Hepatocyte (in vitro differentiated cells): ENCODE measurements around the gene IMMT. TPM values are rescaled to one million over a fixed set of nuclear protein-coding genes. Genes with fewer than 3 reads are reported as not detected.
"Not testable (repeated sequence)": the region's sequence is repeated elsewhere in the genome, so short reads cannot be mapped to it uniquely, and the experiment has no call there.

Experiments
- DNase-seq: peaks from one replicate; pipeline ENCODE4 v3.0.0-alpha.2; 2016; ENCODE audit warnings: low spot score
- H2AFZ ChIP-seq: fragments of 200-600 bp; sonication (generic); 2 replicates; pipeline ENCODE4 v1.6.0; 2016; ENCODE audit warnings: antibody characterized with exemption, mild to moderate bottlenecking
- H3K27ac ChIP-seq: fragments of 200-600 bp; sonication (generic); 2 replicates; pipeline ENCODE4 v1.5.1; 2016; ENCODE audit warnings: mild to moderate bottlenecking
- H3K27me3 ChIP-seq: fragments of 200-600 bp; sonication (generic); 2 replicates; pipeline ENCODE4 v1.6.1; 2016
- H3K36me3 ChIP-seq: fragments of 200-600 bp; sonication (generic); replicated peaks from 2 replicates; pipeline ENCODE4 v1.5.1; 2016; ENCODE audit warnings: low read depth; ENCODE audit not compliant: insufficient read depth
- H3K4me1 ChIP-seq: fragments of 200-600 bp; sonication (generic); 2 replicates; pipeline ENCODE4 v1.5.1; 2016; ENCODE audit warnings: mild to moderate bottlenecking, moderate library complexity; ENCODE audit not compliant: insufficient read depth
- H3K4me2 ChIP-seq: fragments of 200-600 bp; sonication (generic); 2 replicates; pipeline ENCODE4 v1.6.0; 2016
- H3K4me3 ChIP-seq: fragments of 200-600 bp; sonication (generic); 2 replicates; pipeline ENCODE4 v1.5.1; 2016; ENCODE audit warnings: mild to moderate bottlenecking
- H3K79me2 ChIP-seq: fragments of 200-600 bp; sonication (generic); 2 replicates; pipeline ENCODE4 v1.6.0; 2017; ENCODE audit warnings: mild to moderate bottlenecking
- H3K9me2 ChIP-seq: fragments of 200-600 bp; sonication (generic); replicated peaks from 2 replicates; pipeline ENCODE4 v1.6.0; 2017; ENCODE audit warnings: mild to moderate bottlenecking; ENCODE audit not compliant: insufficient read depth
- H3K9me3 ChIP-seq: fragments of 200-600 bp; sonication (generic); 2 replicates; pipeline ENCODE4 v1.5.1; 2016; ENCODE audit warnings: low read depth, mild to moderate bottlenecking
- H4K20me1 ChIP-seq: fragments of 200-600 bp; sonication (generic); 2 replicates; pipeline ENCODE4 v1.6.0; 2016; ENCODE audit warnings: mild to moderate bottlenecking; ENCODE audit not compliant: insufficient read depth, poor library complexity, severe bottlenecking
- CTCF ChIP-seq: fragments of 200-600 bp; sonication (generic); IDR thresholded peaks from 2 replicates; pipeline ENCODE4 v1.5.1; 2016; ENCODE audit warnings: antibody characterized with exemption, mild to moderate bottlenecking; ENCODE audit not compliant: poor library complexity
- EZH2 ChIP-seq: fragments of 200-600 bp; sonication (generic); IDR thresholded peaks from 2 replicates; pipeline ENCODE4 v1.6.1; 2016; ENCODE audit warnings: antibody characterized with exemption, mild to moderate bottlenecking, borderline replicate concordance
- EZH2phosphoT487 ChIP-seq: fragments of 200-600 bp; sonication (generic); IDR thresholded peaks from one replicate; pipeline ENCODE4 v1.6.1; 2018; ENCODE audit warnings: antibody characterized with exemption, mild to moderate bottlenecking, low read depth, moderate library complexity; ENCODE audit not compliant: unreplicated experiment, severe bottlenecking
- WGBS: methylation state at CpG from one replicate; pipeline ENCODE4 v1.1.6; 2016; ENCODE audit warnings: low lambda C conversion rate; ENCODE audit errors: missing lambda C conversion rate; 5-methylcytosine and 5-hydroxymethylcytosine counted together
- polyA plus RNA-seq: library from polyadenylated mRNA; unstranded; fragments of >200 nt; fragmentation: Nextera tagmentation; extraction: Ambion mirVana; gene quantifications from 2 replicates; pipeline ENCODE4 v1.2.1, GENCODE V29; 2016
- total RNA-seq: library from RNA; depleted of rRNA; stranded (reverse); fragments of >200 nt; gene quantifications from 2 replicates; pipeline ENCODE4 v1.2.3, GENCODE V29; 2014

Gene IMMT
- 60.1 and 63.2 TPM in 2 replicates for total RNA-seq
- polyA plus RNA-seq = 67.9 and 70.7 TPM in 2 replicates

GRCh38 chr2:86195055-86195807 lies at the start of gene IMMT:
Gene IMMT, minus strand, starts transcription at chr2:86195462. Its CDS starts 80 bp downstream, at chr2:86195382.
- peaks cover 56% of the 10 kb centered on the region for H3K79me2 ChIP-seq
- H3K4me1 ChIP-seq = peaks cover 19% of the 10 kb centered on the region
- H3K27me3 ChIP-seq = no peaks in the 10 kb centered on the region
- peak within 1 kb of the TSS; percentile 63 for H3K4me3 ChIP-seq
- H2AFZ ChIP-seq = peak within 1 kb of the TSS; percentile 86
- WGBS = 2% methylated on average over 59 of the region's 74 CpGs
- peak within 1 kb of the TSS; percentile 98 for H3K27ac ChIP-seq
- H3K9me2 ChIP-seq = no peaks in the 10 kb centered on the region
- TF ChIP-seq EZH2 (no peak), CTCF (no peak), EZH2phosphoT487 (no peak)
- no peaks in the 10 kb centered on the region for H3K36me3 ChIP-seq
- peak within 1 kb of the TSS; percentile 80 for H3K4me2 ChIP-seq
- no peaks in the 10 kb centered on the region for H3K9me3 ChIP-seq
- peaks cover 25% of the 10 kb centered on the region for H4K20me1 ChIP-seq
- peak; percentile 98 for DNase-seq

GRCh38 chr2:86244781-86245180 lies 49.5 kb upstream of the IMMT start:
- not testable (repeated sequence) for H3K9me3 ChIP-seq, H2AFZ ChIP-seq, H3K4me3 ChIP-seq, H3K4me1 ChIP-seq, H3K9me2 ChIP-seq, H3K79me2 ChIP-seq, H3K36me3 ChIP-seq, DNase-seq, H4K20me1 ChIP-seq, H3K27me3 ChIP-seq
- peak overlapping the region; percentile 23 for H3K4me2 ChIP-seq
- peak overlapping the region; percentile 96 for H3K27ac ChIP-seq
- WGBS = 87% methylated on average over 5 of the region's 5 CpGs

- Histone ChIP-seq H3K4me1 (peaks cover 7% of the 10 kb centered on the region), H3K9me2 (no peaks in the 10 kb centered on the region), H3K4me3 (no peak overlapping the region), H3K27me3 (no peaks in the 10 kb centered on the region), H3K36me3 (no peaks in the 10 kb centered on the region), H2AFZ (no peak overlapping the region), H3K4me2 (no peak overlapping the region), H4K20me1 (no peaks in the 10 kb centered on the region), H3K9me3 (no peaks in the 10 kb centered on the region), H3K79me2 (no peaks in the 10 kb centered on the region), H3K27ac (peak overlapping the region; percentile 96)
- DNase-seq = no peak
- TF ChIP-seq EZH2 = no peak
- no peak for TF ChIP-seq EZH2phosphoT487
- peak; percentile 20 for TF ChIP-seq CTCF
- 85% methylated on average over 5 of the region's 5 CpGs for WGBS
These were observed 48.9 kb upstream of the IMMT start for GRCh38 chr2:86243950-86244733.

- Histone ChIP-seq H3K4me1 (peaks cover 7% of the 10 kb centered on the region), H3K9me3 (no peaks in the 10 kb centered on the region), H3K27me3 (no peaks in the 10 kb centered on the region), H3K27ac (no peak overlapping the region), H3K79me2 (no peaks in the 10 kb centered on the region), H2AFZ (no peak overlapping the region), H3K4me3 (no peak overlapping the region), H3K4me2 (no peak overlapping the region), H3K36me3 (no peaks in the 10 kb centered on the region), H3K9me2 (no peaks in the 10 kb centered on the region), H4K20me1 (no peaks in the 10 kb centered on the region)
- WGBS = 97% methylated on average over 6 of the region's 6 CpGs
- TF ChIP-seq EZH2 = no peak
- no peak for TF ChIP-seq CTCF
- TF ChIP-seq EZH2phosphoT487 = no peak
- no peak for DNase-seq
These were observed 48.0 kb upstream of the IMMT start for GRCh38 chr2:86243272-86243671.
